ENCODE data around the gene ATP5MC3. TPM values are rescaled to one million over a fixed set of nuclear protein-coding genes. Genes with fewer than 3 reads are reported as not detected.

ATP5MC3 gene
- total RNA-seq, 4 donors from 2014 or later: 71.0 to 236 (median 172) TPM

GRCh38 chr2:175169191-175169590, 12.3 kb downstream of the ATP5MC3 start:
- Histone ChIP-seq H3K4me3 (replicated peaks in 1 of 3) (peak overlapping the region in 2 of 3 donors; percentile 0 to 69), H3K9me3 (no peaks in the 10 kb centered on the region), H3K36me3 (no peaks in the 10 kb centered on the region), H3K27ac (no peak overlapping the region), H3K27me3 (no peaks in the 10 kb centered on the region), H3K4me1 (peaks cover 13 to 18% of the 10 kb centered on the region in 2 donors)
- intact Hi-C loops (cut with DNase I): no loop called here
- DNase-seq: no peak
- WGBS, 2 donors: 48 to 50% methylated on average over 3 of the region's 3 CpGs
- no peak for TF ChIP-seq POLR2A (IDR thresholded peaks at IDR 0.05)
- TF ChIP-seq, protein P1, sequence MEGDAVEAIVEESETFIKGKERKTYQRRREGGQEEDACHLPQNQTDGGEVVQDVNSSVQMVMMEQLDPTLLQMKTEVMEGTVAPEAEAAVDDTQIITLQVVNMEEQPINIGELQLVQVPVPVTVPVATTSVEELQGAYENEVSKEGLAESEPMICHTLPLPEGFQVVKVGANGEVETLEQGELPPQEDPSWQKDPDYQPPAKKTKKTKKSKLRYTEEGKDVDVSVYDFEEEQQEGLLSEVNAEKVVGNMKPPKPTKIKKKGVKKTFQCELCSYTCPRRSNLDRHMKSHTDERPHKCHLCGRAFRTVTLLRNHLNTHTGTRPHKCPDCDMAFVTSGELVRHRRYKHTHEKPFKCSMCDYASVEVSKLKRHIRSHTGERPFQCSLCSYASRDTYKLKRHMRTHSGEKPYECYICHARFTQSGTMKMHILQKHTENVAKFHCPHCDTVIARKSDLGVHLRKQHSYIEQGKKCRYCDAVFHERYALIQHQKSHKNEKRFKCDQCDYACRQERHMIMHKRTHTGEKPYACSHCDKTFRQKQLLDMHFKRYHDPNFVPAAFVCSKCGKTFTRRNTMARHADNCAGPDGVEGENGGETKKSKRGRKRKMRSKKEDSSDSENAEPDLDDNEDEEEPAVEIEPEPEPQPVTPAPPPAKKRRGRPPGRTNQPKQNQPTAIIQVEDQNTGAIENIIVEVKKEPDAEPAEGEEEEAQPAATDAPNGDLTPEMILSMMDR (IDR thresholded peaks at IDR 0.05): no peak

- Histone ChIP-seq H3K4me3 (replicated peaks in 1 of 3) (peak overlapping the region in 2 of 3 donors; percentile 60 to 69), H3K4me1 (peaks cover 13 to 18% of the 10 kb centered on the region in 2 donors), H3K27ac (peak overlapping the region; percentile 69 to 83 (median 75)), H3K27me3 (no peaks in the 10 kb centered on the region), H3K36me3 (no peaks in the 10 kb centered on the region), H3K9me3 (no peaks in the 10 kb centered on the region)
- intact Hi-C loops (cut with DNase I): no loop called here
- DNase-seq: no peak
- WGBS, 2 donors: 0 to 1% methylated on average over 11 of the region's 11 CpGs
- TF ChIP-seq, protein P1 (IDR thresholded peaks at IDR 0.05): no peak
- peak in 1 of 2 donors; percentile 35 for TF ChIP-seq POLR2A (IDR thresholded peaks at IDR 0.05)
These were observed 13.0 kb downstream of the ATP5MC3 start for GRCh38 chr2:175168564-175168945.

DNA sequence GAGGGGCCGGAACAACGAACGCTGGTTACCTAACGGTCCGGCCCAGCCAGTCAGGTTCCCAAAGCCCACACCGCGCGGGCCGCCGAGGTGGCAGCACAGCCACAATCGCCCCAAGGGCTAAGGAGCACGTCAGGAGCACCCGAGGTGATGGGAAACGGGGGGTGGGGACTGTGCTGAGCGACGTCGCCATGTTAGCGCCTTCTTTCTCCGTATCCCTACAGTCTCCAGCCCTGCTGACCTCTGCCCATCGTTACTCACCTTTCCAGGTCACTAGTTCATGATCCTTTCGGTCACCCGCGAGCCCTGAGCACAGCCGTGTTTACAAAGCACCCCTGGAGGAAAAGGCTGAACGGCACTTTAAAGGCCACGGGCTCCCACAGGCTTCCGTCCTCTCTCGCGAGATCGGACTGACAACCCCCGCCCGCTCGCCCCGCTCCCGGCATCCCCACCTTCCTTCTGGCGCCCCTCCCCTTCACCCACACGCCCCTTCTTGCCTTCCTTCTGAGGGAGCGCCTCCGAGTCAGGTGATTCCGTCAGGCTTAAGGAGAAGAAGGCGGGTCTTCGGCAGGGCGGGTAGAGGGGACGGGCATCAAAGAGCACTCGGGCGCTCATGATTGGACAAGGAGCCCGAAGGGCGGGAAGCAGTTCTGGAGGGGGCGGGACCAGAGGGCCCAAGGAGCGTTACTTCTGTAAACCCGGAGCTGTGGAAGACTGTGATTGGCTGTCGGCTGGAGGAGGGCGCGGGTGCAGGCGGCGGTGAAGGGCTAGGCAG, 13.5 kb downstream of the ATP5MC3 start, which contains the start of gene ATF2:
Gene ATF2 (minus strand): TSS at position 412 of the 772 bp plus-strand sequence. CDS start 31,760 bp downstream, outside the sequence.
- DNase-seq: peak; percentile 99
- H3K4me3 ChIP-seq (replicated peaks in 1 of 3): peak within 1 kb of the TSS; percentile 69 to 94 (median 78)
- H3K27ac ChIP-seq: peak within 1 kb of the TSS; percentile 83 to 95 (median 92)
- intact Hi-C loops (cut with DNase I): no loop called here
- H3K36me3 ChIP-seq: no peaks in the 10 kb centered on the region
- TF ChIP-seq, protein P1 (IDR thresholded peaks at IDR 0.05): peak in 1 of 6 experiments; percentile 7
- peak in 1 of 2 donors; percentile 93 for TF ChIP-seq POLR2A (IDR thresholded peaks at IDR 0.05)
- H3K27me3 ChIP-seq: no peaks in the 10 kb centered on the region
- H3K9me3 ChIP-seq: no peaks in the 10 kb centered on the region
- 1% methylated on average over 40 to 52 of the region's 56 CpGs for WGBS, 2 donors
- peaks cover 13 to 18% of the 10 kb centered on the region in 2 donors for H3K4me1 ChIP-seq

GRCh38 chr2:175167076-175167791, 14.3 kb downstream of the ATP5MC3 start:
- intact Hi-C loops (cut with DNase I): no loop called here
- peak overlapping the region; percentile 69 to 94 (median 78) for H3K4me3 ChIP-seq (replicated peaks in 1 of 3)
- peak overlapping the region; percentile 77 to 95 (median 92) for H3K27ac ChIP-seq
- no peaks in the 10 kb centered on the region for H3K9me3 ChIP-seq
- no peaks in the 10 kb centered on the region for H3K36me3 ChIP-seq
- DNase-seq: peak; percentile 48 to 54
- WGBS, 2 donors: 1 to 2% methylated on average over 26 to 32 of the region's 32 CpGs
- peaks cover 13 to 24% of the 10 kb centered on the region in 2 donors for H3K4me1 ChIP-seq
- no peak for TF ChIP-seq POLR2A (IDR thresholded peaks at IDR 0.05)
- TF ChIP-seq, protein P1 (IDR thresholded peaks at IDR 0.05): no peak
- H3K27me3 ChIP-seq: no peaks in the 10 kb centered on the region

Data from thyroid gland (tissue), 4 donors.